H9 (cell line): ENCODE results near the gene FLOT2. TPM values are rescaled to one million over a fixed set of nuclear protein-coding genes. Genes with fewer than 3 reads are reported as not detected.

Experiments
- DNase-seq: peaks from one replicate; pipeline ENCODE4 v3.0.0-alpha.2; 2017
- H2AFZ ChIP-seq: one replicate; pipeline ENCODE4 v1.6.1; 2013; ENCODE audit warnings: mild to moderate bottlenecking, low read length, control low read depth, moderate library complexity
- H2AK5ac ChIP-seq: 2 replicates; pipeline ENCODE4 v1.6.1; 2013; ENCODE audit warnings: low read length, control low read depth, mixed read lengths; ENCODE audit not compliant: insufficient read length
- H2BK120ac ChIP-seq: one replicate; pipeline ENCODE4 v1.6.1; 2013; ENCODE audit warnings: low read depth, mild to moderate bottlenecking, low read length, control low read depth, inconsistent platforms; ENCODE audit not compliant: poor library complexity, severe bottlenecking
- H2BK12ac ChIP-seq: 2 replicates; pipeline ENCODE4 v1.6.1; 2013; ENCODE audit warnings: low read length, control low read depth, mixed read lengths, low read depth; ENCODE audit not compliant: insufficient read length
- H2BK15ac ChIP-seq: 2 replicates; pipeline ENCODE4 v1.6.1; 2013; ENCODE audit warnings: low read depth, low read length, control low read depth
- H2BK20ac ChIP-seq: one replicate; pipeline ENCODE4 v1.6.1; 2013; ENCODE audit warnings: low read depth, mild to moderate bottlenecking, low read length, control low read depth, inconsistent platforms; ENCODE audit not compliant: poor library complexity, severe bottlenecking
- H2BK5ac ChIP-seq: 2 replicates; pipeline ENCODE4 v1.6.1; 2013; ENCODE audit warnings: low read length, control low read depth, mixed read lengths; ENCODE audit not compliant: insufficient read length
- H3K14ac ChIP-seq: 2 replicates; pipeline ENCODE4 v1.6.1; 2013; ENCODE audit warnings: low read length, control low read depth; ENCODE audit not compliant: insufficient read depth
- H3K18ac ChIP-seq: 2 replicates; pipeline ENCODE4 v1.6.1; 2013; ENCODE audit warnings: low read depth, mild to moderate bottlenecking, mixed read lengths, low read length, control low read depth; ENCODE audit not compliant: insufficient read length
- H3K23ac ChIP-seq: 2 replicates; pipeline ENCODE4 v1.6.1; 2013; ENCODE audit warnings: low read length, control low read depth, mixed read lengths, low read depth; ENCODE audit not compliant: insufficient read length
- H3K23me2 ChIP-seq: 2 replicates; pipeline ENCODE4 v1.6.1; 2013; ENCODE audit warnings: low read depth, mild to moderate bottlenecking, mixed read lengths, low read length, control low read depth; ENCODE audit not compliant: insufficient read length, poor library complexity, severe bottlenecking
- H3K27ac ChIP-seq: 2 replicates; pipeline ENCODE4 v1.5.1; 2013; ENCODE audit warnings: low read length, control low read depth, mixed read lengths, low read depth; ENCODE audit not compliant: insufficient read length
- H3K27me3 ChIP-seq: 2 replicates; pipeline ENCODE4 v1.6.1; 2013; ENCODE audit warnings: low read length, control low read depth, inconsistent platforms; ENCODE audit not compliant: insufficient read depth
- H3K4ac ChIP-seq: 2 replicates; pipeline ENCODE4 v1.6.1; 2013; ENCODE audit warnings: low read depth, mild to moderate bottlenecking, control low read depth, inconsistent platforms, low read length, moderate library complexity
- H3K4me1 ChIP-seq: 2 replicates; pipeline ENCODE4 v1.6.1; 2013; ENCODE audit warnings: low read length, control low read depth, inconsistent platforms; ENCODE audit not compliant: insufficient read depth
- H3K4me2 ChIP-seq: 2 replicates; pipeline ENCODE4 v1.6.1; 2013; ENCODE audit warnings: low read length, control low read depth, mixed read lengths; ENCODE audit not compliant: insufficient read length, insufficient read depth
- H3K56ac ChIP-seq: 2 replicates; pipeline ENCODE4 v1.6.1; 2013; ENCODE audit warnings: low read depth, mild to moderate bottlenecking, mixed read lengths, low read length, control low read depth; ENCODE audit not compliant: insufficient read length
- H3K79me1 ChIP-seq: 2 replicates; pipeline ENCODE4 v1.6.1; 2013; ENCODE audit warnings: low read depth, mild to moderate bottlenecking, moderate library complexity, low read length, control low read depth, inconsistent platforms; ENCODE audit not compliant: insufficient read depth, poor library complexity, severe bottlenecking
- H3K79me2 ChIP-seq: 2 replicates; pipeline ENCODE4 v1.6.1; 2013; ENCODE audit warnings: low read length, control low read depth, inconsistent platforms; ENCODE audit not compliant: insufficient read depth
- H3K9ac ChIP-seq: 2 replicates; pipeline ENCODE4 v1.6.1; 2013; ENCODE audit warnings: low read length, control low read depth, mixed read lengths; ENCODE audit not compliant: insufficient read length; ENCODE audit errors: extremely low read depth
- H3K9me3 ChIP-seq: one replicate; pipeline ENCODE4 v1.6.1; 2013; ENCODE audit warnings: low read depth, low read length, inconsistent platforms; ENCODE audit not compliant: control insufficient read depth
- H3T11ph ChIP-seq: one replicate; pipeline ENCODE4 v1.6.1; 2013; ENCODE audit warnings: mild to moderate bottlenecking, low read length, control low read depth, inconsistent platforms
- H4K20me1 ChIP-seq: one replicate; pipeline ENCODE4 v1.6.1; 2013; ENCODE audit not compliant: control insufficient read depth, insufficient read length, insufficient read depth
- H4K5ac ChIP-seq: 2 replicates; pipeline ENCODE4 v1.6.1; 2013; ENCODE audit warnings: low read depth, mild to moderate bottlenecking, mixed read lengths, low read length, control low read depth; ENCODE audit not compliant: insufficient read length
- H4K8ac ChIP-seq: replicated peaks from 2 replicates; pipeline ENCODE4 v1.6.1; 2013; ENCODE audit warnings: low read length, control low read depth, mixed read lengths, low read depth; ENCODE audit not compliant: insufficient read length
- H4K91ac ChIP-seq: 2 replicates; pipeline ENCODE4 v1.6.1; 2013; ENCODE audit warnings: low read depth, mild to moderate bottlenecking, moderate library complexity, mixed read lengths, low read length, control low read depth; ENCODE audit not compliant: insufficient read length
- H3K27ac Mint-ChIP-seq, 3 experiments: 2 replicates in 2 of 3; 3 replicates in 1 of 3; pipeline ENCODE4 v1.8.0; 2020 to 2021; ENCODE audit warnings: mixed read lengths in 3 of 3, mild to moderate bottlenecking in 1 of 3, moderate library complexity in 1 of 3
- H3K27me3 Mint-ChIP-seq: 2 replicates; pipeline ENCODE4 v1.8.0; 2021; ENCODE audit warnings: low read depth, mild to moderate bottlenecking, moderate library complexity, mixed read lengths
- H3K36me3 Mint-ChIP-seq, 3 experiments: 2 replicates in 2 of 3; 3 replicates in 1 of 3; pipeline ENCODE4 v1.8.0; 2020 to 2021; ENCODE audit warnings: low read depth in 3 of 3, mixed read lengths in 3 of 3; ENCODE audit not compliant: insufficient read depth in 1 of 3
- H3K4me1 Mint-ChIP-seq, 2 experiments: 2 replicates each; pipeline ENCODE4 v1.8.0; 2020; ENCODE audit warnings: mixed read lengths in 2 of 2
- H3K4me3 Mint-ChIP-seq, 2 experiments: 2 replicates in 1 of 2; 3 replicates in 1 of 2; pipeline ENCODE4 v1.8.0; 2020 to 2021; ENCODE audit warnings: mild to moderate bottlenecking in 2 of 2, mixed read lengths in 2 of 2, moderate library complexity in 1 of 2
- H3K9me3 Mint-ChIP-seq, 2 experiments: 2 replicates in 1 of 2; 3 replicates in 1 of 2; pipeline ENCODE4 v1.8.0; 2020; ENCODE audit warnings: mild to moderate bottlenecking in 2 of 2, mixed read lengths in 2 of 2, moderate library complexity in 1 of 2
- WGBS: extraction: QIAGEN DNeasy Blood & Tissue Kit; methylation state at CpG from one replicate; pipeline ENCODE4 v1.1.7; 2013; ENCODE audit warnings: missing lambda C conversion rate, low lambda C conversion rate, mixed read lengths; ENCODE audit not compliant: insufficient read length; ENCODE audit errors: extremely low coverage; 5-methylcytosine and 5-hydroxymethylcytosine counted together
- total RNA-seq: library from RNA; stranded (reverse); gene quantifications from 2 replicates; pipeline ENCODE4 v1.2.1, GENCODE V29; 2021
- TF ChIP-seq, protein P1 (sequence below): fragments of 200-600 bp; sonication (generic); conservative IDR thresholded peaks from 3 replicates; pipeline ENCODE4 v1.8.0; 2021; ENCODE audit warnings: antibody characterized with exemption, mild to moderate bottlenecking

Gene FLOT2
- total RNA-seq, 1 experiment from 2014 or later, result 173 TPM

DNA sequence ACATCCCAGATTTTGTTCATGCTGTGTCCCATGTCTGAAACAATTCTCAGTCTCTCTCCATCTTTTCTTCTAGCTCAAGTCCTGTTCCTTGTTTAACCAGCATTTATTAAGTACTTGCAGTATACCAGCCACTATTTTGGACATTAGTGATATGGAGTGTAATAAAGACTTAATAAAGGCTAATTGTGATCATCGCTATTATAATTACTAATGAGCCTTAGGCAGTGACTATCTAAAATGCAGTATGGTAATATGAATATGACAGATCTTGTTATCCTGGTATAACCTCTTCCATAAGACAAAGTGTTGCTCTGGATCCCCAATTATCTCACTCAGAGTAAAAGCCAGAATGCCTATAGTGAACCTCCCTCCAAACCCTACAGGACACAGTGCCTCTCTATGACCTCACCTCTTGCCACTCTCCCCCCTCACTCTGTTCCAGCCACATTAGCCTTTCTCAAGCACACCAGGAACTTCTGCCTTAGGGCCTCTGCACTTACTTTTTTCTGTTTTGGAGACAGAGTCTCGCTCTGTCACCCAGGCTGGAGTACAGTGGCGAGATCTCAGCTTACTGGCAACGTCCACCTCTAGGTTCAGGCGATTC, 1.8 kb upstream of the FLOT2 start:
- no peak for DNase-seq
- H2BK5ac ChIP-seq, result no peak overlapping the region
- Mint-ChIP-seq H3K27me3 (peaks cover 3% of the 10 kb centered on the region), H3K27ac (no peak overlapping the region; a peak in 1 of 7 replicates), H3K36me3 (peaks cover 17 to 29% (median 20%) of the 10 kb centered on the region in 3 experiments), H3K4me3 (peak overlapping the region in 1 of 2 experiments; percentile 48; a peak in 1 of 5 replicates), H3K9me3 (peaks cover 0 to 3% of the 10 kb centered on the region in 2 experiments; a peak in 2 of 5 replicates), H3K4me1 (peaks cover 31 to 36% of the 10 kb centered on the region in 2 experiments)
- H3K9ac ChIP-seq, result no peak overlapping the region
- H2BK12ac ChIP-seq, result no peak overlapping the region
- H3K4ac ChIP-seq, result no peak overlapping the region
- H3K14ac ChIP-seq, result no peak overlapping the region
- H3T11ph ChIP-seq, result no peak overlapping the region
- no CpG with 5 or more reads among the region's 5 CpGs for WGBS
- peaks cover 4% of the 10 kb centered on the region for H3K79me1 ChIP-seq
- H2AFZ ChIP-seq, result no peak overlapping the region
- peaks cover 9% of the 10 kb centered on the region for H3K4me1 ChIP-seq
- H3K18ac ChIP-seq, result no peak overlapping the region
- H2AK5ac ChIP-seq, result no peak overlapping the region
- no peak overlapping the region for H4K5ac ChIP-seq
- H4K20me1 ChIP-seq, result no peaks in the 10 kb centered on the region
- no peak overlapping the region for H2BK15ac ChIP-seq
- no peak overlapping the region for H3K4me2 ChIP-seq
- no peak overlapping the region for H4K91ac ChIP-seq
- peaks cover 6% of the 10 kb centered on the region for H3K23me2 ChIP-seq
- H3K79me2 ChIP-seq, result peaks cover 4% of the 10 kb centered on the region; the same call in 1 of the 2 replicates
- no peak overlapping the region for H4K8ac ChIP-seq
- H3K27me3 ChIP-seq, result 0 out of 2 replicates have a peak, but pooled peaks cover 3% of the 10 kb centered on the region
- TF ChIP-seq, protein P1, sequence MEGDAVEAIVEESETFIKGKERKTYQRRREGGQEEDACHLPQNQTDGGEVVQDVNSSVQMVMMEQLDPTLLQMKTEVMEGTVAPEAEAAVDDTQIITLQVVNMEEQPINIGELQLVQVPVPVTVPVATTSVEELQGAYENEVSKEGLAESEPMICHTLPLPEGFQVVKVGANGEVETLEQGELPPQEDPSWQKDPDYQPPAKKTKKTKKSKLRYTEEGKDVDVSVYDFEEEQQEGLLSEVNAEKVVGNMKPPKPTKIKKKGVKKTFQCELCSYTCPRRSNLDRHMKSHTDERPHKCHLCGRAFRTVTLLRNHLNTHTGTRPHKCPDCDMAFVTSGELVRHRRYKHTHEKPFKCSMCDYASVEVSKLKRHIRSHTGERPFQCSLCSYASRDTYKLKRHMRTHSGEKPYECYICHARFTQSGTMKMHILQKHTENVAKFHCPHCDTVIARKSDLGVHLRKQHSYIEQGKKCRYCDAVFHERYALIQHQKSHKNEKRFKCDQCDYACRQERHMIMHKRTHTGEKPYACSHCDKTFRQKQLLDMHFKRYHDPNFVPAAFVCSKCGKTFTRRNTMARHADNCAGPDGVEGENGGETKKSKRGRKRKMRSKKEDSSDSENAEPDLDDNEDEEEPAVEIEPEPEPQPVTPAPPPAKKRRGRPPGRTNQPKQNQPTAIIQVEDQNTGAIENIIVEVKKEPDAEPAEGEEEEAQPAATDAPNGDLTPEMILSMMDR, result no peak
- H3K23ac ChIP-seq, result no peak overlapping the region
- no peaks in the 10 kb centered on the region for H3K9me3 ChIP-seq
- H3K56ac ChIP-seq, result no peak overlapping the region
- no peak overlapping the region for H3K27ac ChIP-seq
- H2BK20ac ChIP-seq, result no peak overlapping the region
- no peak overlapping the region for H2BK120ac ChIP-seq
